Liver (tissue), 3 donors: ENCODE data around the gene ZNF260.

Source experiments
- GABPA ChIP-seq, 2 donors: IDR thresholded peaks in 1 of 2; conservative IDR thresholded peaks in 1 of 2; 2 replicates each; pipeline ENCODE4 v1.6.1; 2016; ENCODE audit warnings: antibody characterized with exemption in 2 of 2, mild to moderate bottlenecking in 1 of 2, moderate library complexity in 1 of 2
- MAX ChIP-seq: IDR thresholded peaks from 2 replicates; pipeline ENCODE4 v1.6.1; 2016; ENCODE audit warnings: antibody characterized with exemption
- REST ChIP-seq: IDR thresholded peaks from 2 replicates; pipeline ENCODE4 v1.6.1; 2016; ENCODE audit warnings: antibody characterized with exemption, mild to moderate bottlenecking
- RXRA ChIP-seq, 2 donors: IDR thresholded peaks; 2 replicates each; pipeline ENCODE4 v1.6.1; 2017 to 2018; ENCODE audit warnings: antibody characterized with exemption in 2 of 2, mild to moderate bottlenecking in 1 of 2
- TF ChIP-seq, protein P1 (sequence below): fragments of 150-350 bp; IDR thresholded peaks from 2 replicates; pipeline ENCODE4 v1.5.1; 2017; ENCODE audit warnings: improper control_type of control experiment, low read depth, low read length; ENCODE audit not compliant: missing input control
- donor health status: healthy.
- donor health status: healthy.

DNA sequence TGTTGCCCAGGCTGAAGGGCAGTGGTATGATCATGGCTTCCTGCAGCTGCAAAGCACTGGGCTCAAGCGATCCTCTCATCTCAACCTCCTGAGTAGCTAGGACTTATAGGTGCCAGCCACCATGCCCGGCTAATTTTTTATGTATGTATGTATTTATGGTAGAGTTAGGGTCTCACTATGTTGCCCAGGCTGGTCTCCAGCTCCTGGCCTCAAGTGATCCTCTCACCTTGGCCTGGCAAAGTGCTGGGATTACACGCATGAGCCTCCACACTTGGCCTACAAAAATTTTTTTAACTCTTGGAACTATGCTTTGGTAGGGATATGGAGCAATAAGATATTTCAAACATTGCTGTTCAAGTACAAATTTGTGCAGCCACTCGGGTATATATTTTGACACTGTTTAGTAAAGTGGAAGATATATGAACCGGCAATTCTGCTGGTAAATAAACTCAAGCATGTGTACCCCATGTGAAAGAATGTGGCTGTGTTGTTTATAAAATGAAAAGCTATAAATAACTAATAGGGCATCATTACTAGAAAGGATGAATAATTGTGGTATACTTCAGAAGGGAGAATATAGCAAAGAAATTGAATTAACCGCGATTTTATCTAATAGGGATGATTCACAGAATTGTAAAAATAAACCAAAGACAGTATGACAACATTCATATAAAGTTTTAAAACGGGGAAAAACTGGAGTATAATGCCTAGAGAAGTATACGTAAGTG is 39.8 kb downstream of the ZNF260 start:
- TF ChIP-seq RXRA (IDR thresholded peaks at IDR 0.05) = no peak
- TF ChIP-seq, protein P1, sequence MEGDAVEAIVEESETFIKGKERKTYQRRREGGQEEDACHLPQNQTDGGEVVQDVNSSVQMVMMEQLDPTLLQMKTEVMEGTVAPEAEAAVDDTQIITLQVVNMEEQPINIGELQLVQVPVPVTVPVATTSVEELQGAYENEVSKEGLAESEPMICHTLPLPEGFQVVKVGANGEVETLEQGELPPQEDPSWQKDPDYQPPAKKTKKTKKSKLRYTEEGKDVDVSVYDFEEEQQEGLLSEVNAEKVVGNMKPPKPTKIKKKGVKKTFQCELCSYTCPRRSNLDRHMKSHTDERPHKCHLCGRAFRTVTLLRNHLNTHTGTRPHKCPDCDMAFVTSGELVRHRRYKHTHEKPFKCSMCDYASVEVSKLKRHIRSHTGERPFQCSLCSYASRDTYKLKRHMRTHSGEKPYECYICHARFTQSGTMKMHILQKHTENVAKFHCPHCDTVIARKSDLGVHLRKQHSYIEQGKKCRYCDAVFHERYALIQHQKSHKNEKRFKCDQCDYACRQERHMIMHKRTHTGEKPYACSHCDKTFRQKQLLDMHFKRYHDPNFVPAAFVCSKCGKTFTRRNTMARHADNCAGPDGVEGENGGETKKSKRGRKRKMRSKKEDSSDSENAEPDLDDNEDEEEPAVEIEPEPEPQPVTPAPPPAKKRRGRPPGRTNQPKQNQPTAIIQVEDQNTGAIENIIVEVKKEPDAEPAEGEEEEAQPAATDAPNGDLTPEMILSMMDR = no peak
- TF ChIP-seq GABPA (IDR thresholded peaks at IDR 0.05 in 1 of 2, conservative IDR thresholded peaks at IDR 0.05 in 1 of 2) = no peak
- no peak for TF ChIP-seq REST
- TF ChIP-seq MAX = no peak
